NOMO-1 treated with DMSO at 0.1 percent for 48 hours (cell line): ENCODE measurements around the gene OSBPL5.

ENCODE experiments used
- DNase-seq: peaks from one replicate; lab custom pipeline; 2025; ENCODE audit not compliant: unreplicated experiment; lab: John Stamatoyannopoulos, UW

OSBPL5 gene

GRCh38 chr11:3105791-3106735 is 59.0 kb downstream of the OSBPL5 start:
- DNase-seq, result no peak

- no peak for DNase-seq
Measured at GRCh38 chr11:3104961-3105790, 59.9 kb downstream of the OSBPL5 start.

DNA sequence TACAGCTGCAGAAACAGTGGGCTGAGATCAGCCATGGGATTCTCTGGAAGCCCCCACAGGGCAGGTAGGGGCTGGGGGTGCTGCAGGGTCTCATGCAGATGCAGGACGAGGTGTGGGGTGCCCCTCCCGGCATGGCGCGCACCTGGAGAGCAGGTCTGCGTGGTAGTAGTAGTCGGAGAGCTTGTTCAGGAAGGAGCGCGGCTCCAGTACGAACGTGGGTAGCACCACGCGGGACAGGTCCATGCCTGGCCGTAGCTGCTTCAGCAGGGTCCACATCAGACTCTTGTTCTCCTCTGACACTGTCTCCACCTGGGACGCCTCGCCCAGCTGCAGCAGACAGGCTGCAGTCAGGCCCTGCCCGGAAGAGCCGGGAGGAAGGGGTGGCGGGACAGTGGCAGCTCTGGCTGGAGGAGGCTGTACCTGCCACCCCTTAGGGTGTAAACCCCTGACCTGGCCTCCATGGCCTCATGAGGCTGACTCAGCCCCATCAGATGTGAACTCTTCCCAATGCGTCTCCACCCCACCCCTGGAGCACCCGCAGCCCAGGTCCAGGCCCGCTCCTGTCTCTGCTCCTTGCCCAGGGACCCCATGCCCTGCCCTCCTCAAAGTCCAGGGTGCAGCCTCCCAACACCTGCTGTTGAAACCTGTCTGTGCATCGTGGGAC is 60.9 kb downstream of the OSBPL5 start:
- DNase-seq, result no peak

- no peak for DNase-seq
Measured at GRCh38 chr11:3103076-3103475, 62.0 kb downstream of the OSBPL5 start.

- DNase-seq, result no peak
Measured at GRCh38 chr11:3102641-3102921, 62.5 kb downstream of the OSBPL5 start.

GRCh38 chr11:3101921-3102640 is 63.0 kb downstream of the OSBPL5 start:
- DNase-seq, result no peak

DNA sequence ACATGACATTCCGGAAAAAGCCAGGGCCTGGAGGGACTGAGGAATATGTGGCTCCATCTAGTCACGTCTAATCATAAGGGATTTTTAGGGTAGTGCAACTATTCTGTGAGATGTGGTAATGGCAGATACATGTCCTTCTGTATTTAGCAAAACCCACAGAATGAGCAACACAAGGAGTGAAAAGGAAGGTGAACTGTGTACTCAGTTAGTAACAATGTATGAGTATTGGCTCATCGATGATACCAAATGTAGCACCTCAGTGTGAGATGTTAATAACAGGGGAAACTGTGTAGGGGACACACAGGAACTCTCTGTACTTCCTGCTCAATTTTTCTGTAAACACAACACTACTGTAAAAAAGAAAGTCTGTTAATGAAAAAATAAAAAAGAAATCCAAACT is 65.9 kb downstream of the OSBPL5 start:
- DNase-seq, result no peak

GRCh38 chr11:3096909-3097530 is 68.1 kb downstream of the OSBPL5 start:
- DNase-seq, result no peak

GRCh38 chr11:3095712-3096361 is 69.3 kb downstream of the OSBPL5 start:
- DNase-seq, result no peak

GRCh38 chr11:3094223-3094824 is 70.8 kb downstream of the OSBPL5 start:
- no peak for DNase-seq

- no peak for DNase-seq
Measured at GRCh38 chr11:3093281-3094191, 71.6 kb downstream of the OSBPL5 start.

- no peak for DNase-seq
Measured at GRCh38 chr11:3092603-3093141, 72.4 kb downstream of the OSBPL5 start.

GRCh38 chr11:3091846-3092602 is 73.1 kb downstream of the OSBPL5 start:
- DNase-seq, result peak; percentile 39

GRCh38 chr11:3091081-3091845 is 73.8 kb downstream of the OSBPL5 start:
- no peak for DNase-seq

GRCh38 chr11:3090096-3090901 is 74.8 kb downstream of the OSBPL5 start:
- no peak for DNase-seq
